Uterus (tissue), 2 donors: Measurements from ENCODE around the gene ACSL4.
"Not testable (repeated sequence)": the region's sequence is repeated elsewhere in the genome, so short reads cannot be mapped to it uniquely, and the experiment has no call there.

Experiments used
- POLR2A ChIP-seq, 2 donors: fragments of 450-650 bp; IDR thresholded peaks; one replicate each; pipeline ENCODE4 v1.6.1; 2016; ENCODE audit warnings: antibody characterized with exemption in 2 of 2, mild to moderate bottlenecking in 1 of 2, moderate library complexity in 1 of 2
- TF ChIP-seq, protein P1 (sequence below), 4 experiments: fragments of 200-600 bp in 2 of 4; fragments of 450-650 bp in 2 of 4; sonication (generic) in 2 of 4; IDR thresholded peaks; one replicate each; pipeline ENCODE4 v1.5.1; 2016 to 2019; ENCODE audit warnings: antibody characterized with exemption in 4 of 4, mild to moderate bottlenecking in 2 of 4, moderate library complexity in 1 of 4

GRCh38 chrX:109671170-109671569 lies 61.9 kb downstream of the ACSL4 start:
- TF ChIP-seq, protein P1, sequence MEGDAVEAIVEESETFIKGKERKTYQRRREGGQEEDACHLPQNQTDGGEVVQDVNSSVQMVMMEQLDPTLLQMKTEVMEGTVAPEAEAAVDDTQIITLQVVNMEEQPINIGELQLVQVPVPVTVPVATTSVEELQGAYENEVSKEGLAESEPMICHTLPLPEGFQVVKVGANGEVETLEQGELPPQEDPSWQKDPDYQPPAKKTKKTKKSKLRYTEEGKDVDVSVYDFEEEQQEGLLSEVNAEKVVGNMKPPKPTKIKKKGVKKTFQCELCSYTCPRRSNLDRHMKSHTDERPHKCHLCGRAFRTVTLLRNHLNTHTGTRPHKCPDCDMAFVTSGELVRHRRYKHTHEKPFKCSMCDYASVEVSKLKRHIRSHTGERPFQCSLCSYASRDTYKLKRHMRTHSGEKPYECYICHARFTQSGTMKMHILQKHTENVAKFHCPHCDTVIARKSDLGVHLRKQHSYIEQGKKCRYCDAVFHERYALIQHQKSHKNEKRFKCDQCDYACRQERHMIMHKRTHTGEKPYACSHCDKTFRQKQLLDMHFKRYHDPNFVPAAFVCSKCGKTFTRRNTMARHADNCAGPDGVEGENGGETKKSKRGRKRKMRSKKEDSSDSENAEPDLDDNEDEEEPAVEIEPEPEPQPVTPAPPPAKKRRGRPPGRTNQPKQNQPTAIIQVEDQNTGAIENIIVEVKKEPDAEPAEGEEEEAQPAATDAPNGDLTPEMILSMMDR (IDR thresholded peaks at IDR 0.05): not testable (repeated sequence)
- TF ChIP-seq POLR2A (IDR thresholded peaks at IDR 0.05): not testable (repeated sequence)
